CD4-positive, alpha-beta T cell treated with Interleukin-15 for 4 hours (primary cell): ENCODE measurements around the gene ITPA.

Experiments used
- DNase-seq: peaks from one replicate; pipeline ENCODE4 v3.0.0-alpha.2; 2020; ENCODE audit warnings: low spot score

ITPA gene

DNA sequence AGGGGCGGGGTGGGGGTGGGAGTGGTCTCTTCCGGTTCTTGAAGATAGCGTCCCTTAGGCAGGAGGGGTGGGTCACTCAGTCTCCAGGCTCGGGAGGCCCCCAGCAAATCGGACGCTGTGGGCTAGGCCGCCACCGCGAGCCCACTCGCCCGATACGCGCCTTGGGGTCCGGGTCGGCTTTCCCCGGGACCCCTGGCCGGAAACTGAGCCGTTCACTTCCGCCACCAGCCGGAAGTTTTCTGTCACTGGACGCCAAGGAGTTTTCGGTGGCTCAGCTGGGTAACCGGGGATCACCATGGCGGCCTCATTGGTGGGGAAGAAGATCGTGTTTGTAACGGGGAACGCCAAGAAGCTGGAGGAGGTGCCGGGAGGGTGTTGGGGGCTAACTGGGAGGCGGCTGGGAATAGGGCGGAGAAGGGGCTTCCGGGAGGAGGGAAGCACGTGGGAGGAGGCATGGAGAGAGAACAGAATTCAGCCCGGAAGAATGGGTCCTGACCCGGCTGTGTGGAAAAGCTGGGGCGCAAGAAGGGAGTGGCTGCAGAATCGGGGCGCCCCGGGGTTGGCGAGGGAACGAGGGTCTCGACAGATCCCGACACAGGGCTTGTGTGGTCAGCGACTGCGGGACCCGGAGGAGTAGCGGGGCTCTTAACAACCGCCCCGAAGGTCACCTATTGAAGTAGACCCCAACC is at the start of gene ITPA:
TSS of gene ITPA (plus strand) at position 242 of the 689 bp plus-strand sequence. CDS start at position 296, 54 bp downstream.
- DNase-seq, result peak; percentile 55

DNA sequence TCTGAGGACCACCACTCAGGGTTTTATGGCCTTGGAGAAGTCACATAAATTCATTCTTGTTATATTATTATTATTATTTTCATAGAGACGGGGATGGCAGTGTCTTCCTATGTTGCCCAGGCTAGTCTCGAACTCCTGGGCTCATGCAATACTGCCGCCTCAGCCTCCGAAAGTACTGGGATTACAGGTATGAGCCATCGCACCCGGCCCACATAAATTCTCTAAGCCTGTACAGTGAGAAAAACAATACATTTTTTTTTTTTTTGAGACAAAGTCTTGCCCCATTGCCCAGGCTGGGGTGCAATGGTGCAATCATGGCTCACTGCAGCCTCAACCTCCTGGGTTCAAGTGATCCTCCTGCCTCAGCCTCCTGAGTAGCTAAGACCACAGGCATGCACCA is 48.9 kb upstream of the ITPA start:
- no peak for DNase-seq

DNA sequence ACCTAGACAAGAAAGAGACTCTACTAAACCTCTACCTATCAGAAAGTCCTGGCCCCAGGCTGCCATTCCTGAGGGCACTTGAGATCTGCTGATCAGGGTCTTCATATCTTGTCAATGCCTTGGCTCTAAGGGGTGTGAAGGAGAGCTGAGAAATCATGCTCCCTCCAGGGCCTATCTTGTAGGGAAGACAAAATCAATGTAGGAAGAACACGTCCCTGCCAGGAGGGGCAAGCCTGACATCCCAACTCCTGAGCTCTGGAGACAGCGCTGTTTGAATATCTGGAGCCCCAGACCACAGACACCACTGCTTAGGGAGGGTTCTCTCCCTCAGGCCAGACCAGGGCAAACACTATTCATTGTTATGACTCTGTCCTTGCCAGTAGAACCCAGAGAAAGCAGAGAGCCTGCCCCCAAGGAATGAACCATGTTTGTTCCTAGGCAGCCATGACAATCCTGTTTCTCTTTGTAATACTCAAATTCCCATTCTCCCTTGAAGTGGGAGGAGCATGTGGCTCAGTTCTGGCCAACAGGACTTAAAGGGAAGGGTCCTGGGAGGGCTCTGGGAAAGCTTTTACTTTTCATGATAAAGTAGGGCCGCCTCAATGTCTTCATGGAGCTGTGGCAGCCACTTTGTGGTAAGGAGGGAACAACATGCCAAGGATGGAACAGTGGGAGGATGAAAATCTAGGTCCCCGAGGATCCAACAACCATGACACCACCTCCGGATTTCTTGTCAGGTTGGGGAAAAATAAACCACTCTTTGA is 47.8 kb upstream of the ITPA start:
- DNase-seq, result no peak

DNA sequence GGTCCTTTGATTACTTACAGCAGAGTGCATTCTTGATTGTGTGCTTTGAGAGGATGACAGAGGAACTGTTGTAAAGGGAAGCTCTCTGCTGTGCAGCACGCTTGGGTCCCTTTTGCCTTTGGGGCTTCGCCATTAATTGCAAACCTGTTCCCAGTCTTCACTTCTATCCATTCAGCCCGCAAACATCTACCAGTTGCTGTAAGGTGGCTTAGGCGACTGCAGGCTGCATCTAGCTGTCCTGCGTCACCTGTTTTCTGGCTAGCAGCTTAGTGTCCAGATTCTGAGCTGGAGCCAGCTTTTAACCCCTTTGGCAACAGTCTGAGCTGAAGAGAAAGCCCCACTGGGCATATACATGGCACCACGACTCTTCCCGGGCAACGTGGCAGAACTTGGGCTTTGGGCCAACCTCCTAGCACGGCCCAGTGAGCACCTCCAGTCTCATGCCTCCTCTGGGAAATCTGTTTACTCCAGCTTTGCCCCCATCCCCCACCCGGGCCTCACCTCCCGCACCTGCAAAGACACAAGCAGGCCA is 47.2 kb upstream of the ITPA start:
- DNase-seq, result no peak

DNA sequence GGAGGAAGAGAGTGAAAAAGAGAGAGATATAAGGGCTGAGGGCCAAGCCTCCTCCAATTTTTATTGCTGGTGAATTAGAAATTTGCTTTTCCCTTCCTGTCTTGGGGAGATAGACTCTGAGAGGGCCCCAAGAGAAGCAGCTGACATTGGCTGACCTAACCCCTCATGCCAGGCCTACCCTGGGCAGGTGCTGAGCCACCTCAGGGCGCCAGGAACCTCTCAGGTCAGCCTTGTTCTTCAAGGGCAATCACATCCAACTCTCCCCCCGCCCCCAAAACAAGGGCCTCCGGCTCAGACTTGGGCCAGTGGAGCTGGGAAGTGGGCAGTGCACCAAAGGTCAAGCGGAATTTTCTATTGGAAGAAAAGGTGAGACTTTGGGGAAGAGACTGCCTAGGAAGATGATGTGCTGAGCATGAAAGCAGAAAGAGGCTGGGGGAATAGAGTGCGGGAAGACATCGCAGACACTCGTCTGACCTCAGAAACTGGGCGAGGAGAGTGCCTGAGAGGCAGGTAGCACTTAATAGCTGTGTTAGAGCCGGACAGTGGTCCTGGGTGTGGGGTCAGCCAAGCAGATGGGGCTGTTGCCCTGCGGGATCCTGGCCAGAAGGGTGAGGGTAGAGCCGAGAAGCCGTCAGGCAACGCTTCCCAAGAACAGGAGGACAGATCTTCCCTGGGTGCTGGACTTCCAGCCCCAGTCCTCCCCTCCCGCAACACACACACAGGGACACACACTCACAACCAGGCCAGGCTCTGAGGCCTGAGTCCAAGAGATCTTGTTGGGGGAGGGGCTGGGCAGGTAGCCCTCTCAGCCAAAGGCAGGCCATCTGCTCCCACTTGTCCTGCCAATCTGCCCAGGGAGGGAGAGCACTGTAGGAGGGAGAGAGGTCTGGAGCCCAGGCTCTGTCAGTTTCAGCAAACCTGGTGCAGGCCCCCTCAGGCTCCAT is 45.9 kb upstream of the ITPA start:
- DNase-seq, result no peak

DNA sequence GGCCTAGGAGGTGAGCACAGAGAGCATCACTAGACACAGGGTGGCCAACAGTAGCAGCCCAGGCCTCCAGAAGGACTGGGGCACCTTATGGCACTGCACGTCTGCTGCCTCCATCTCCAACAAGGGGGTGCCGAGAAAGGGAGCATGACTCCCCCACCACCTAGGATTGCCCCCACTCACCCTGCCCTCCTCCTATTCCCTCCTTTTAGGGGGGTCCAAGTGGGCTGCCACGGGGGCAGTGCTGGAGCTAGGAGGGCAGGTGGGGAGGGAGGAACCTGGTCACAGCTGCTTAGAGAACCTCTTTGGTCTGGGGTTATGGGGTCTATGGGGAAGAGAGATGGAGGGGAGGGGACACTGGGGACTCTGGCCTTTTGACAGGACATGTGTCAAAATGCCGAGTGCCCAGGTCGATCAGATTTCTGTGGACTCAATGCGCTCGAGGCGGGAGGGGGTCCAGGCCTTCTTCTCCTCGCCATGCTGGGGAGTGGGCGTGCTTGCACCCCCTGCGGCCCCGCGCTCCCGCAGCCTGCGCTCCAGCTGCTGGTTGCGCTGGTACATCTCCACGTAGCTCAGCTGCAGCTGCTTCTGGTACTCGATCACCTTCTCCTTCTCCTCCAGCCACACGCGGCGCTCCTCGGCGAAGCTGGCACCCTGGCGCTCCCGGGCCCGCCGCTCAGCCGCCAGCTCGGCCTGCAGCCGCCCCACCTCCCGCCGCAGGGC is 45.1 kb upstream of the ITPA start:
- DNase-seq, result no peak

DNA sequence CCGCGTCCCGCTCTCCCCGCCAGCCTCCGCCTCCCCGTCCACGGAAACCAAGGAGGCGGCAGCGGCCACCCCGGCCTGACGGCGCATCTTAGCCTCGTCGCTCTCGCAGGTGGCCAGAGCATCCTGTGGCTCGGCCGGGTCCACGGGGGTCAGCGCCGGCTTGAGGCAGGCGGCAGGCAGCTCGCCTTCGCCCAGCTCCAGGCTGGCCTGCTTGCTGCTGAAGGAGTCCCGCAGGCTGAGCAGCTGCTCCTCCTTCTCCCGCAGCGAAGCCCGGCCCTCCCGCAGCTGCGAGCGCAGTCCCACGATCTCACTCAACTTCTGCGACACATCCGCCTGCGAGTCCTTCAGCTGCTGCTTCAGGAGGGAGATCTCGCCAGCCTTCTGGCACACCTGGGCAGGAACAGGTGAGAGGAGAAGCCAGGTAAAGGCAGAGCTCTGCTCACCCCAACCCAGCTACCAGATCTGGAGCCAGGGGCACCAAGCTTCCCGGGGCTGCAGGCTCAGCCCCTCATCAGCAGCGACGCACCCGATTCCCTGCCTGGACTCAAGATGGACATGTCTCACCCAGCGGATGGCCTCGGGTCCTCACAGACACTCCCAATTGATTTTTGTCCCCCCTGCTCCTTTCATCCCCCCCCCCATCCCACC is 44.4 kb upstream of the ITPA start:
- no peak for DNase-seq

DNA sequence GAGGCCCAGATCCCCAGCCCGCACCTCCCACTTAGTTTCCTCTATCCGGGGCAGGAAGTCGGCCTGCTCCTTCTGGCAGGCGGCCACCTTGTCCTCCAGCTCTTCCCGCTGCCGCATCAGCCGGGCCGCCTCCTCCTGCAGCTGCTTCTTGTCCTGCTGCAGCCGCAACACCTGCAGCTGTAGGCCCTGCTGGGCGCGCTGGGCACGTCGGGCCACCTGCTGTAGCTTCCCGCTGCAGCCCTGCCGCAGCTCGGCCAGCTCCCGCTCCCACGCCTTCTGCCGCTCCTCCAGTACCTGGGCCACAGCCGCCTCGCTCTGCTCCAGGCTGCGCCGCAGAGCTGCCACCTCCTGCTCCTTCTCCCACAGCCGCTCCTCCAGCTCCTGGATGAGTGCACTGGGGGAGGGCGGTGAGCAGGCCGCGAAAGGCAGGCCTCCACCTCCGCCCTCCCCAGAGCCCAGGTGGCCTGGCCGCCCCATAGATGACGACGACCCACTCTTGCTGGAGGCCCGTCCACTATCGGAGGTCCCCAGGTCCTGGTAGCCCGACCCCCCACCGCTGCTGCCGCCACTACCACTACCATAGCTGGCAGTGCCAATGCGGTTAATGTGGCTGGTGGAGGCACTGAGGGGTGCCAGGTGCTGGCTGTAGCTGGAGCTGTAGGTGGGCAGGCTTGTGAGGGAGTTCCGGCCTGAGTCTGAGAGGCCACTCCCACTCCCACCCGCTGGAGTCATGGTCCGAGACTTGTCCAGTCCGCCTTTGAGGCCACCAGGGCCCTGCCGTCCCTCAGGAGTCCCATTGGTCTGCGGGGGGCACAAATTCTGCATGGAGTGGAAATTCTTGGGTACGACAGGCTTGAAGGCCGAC is 43.6 kb upstream of the ITPA start:
- DNase-seq, result no peak

DNA sequence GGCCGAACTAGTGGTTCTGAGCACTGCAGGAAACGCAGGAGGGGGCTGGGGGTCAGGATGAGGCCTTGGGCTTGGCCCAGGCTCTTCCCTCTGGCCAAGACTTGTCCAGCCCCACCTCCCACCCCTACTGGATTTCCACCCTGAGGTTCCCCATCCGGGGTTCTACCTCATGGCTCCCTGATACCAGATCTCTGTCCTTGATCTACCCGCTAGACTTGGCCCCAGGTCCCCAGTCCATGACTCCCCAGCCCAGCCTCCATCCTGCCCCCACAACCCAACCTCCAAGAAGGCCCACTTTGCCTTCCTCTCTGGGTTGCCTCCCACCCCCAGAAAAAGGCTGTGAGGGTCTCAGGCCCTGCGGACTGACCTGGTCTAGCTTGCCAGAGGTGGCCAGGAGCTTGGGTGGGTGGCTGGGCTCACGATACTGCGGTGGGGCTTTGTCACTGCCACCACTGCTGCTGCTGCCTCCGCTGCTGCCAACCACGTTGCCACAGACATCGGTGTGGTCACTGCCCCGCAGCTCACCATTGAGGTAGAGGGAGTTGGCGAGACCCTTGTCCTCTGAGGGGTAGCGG is 42.9 kb upstream of the ITPA start:
- no peak for DNase-seq

DNA sequence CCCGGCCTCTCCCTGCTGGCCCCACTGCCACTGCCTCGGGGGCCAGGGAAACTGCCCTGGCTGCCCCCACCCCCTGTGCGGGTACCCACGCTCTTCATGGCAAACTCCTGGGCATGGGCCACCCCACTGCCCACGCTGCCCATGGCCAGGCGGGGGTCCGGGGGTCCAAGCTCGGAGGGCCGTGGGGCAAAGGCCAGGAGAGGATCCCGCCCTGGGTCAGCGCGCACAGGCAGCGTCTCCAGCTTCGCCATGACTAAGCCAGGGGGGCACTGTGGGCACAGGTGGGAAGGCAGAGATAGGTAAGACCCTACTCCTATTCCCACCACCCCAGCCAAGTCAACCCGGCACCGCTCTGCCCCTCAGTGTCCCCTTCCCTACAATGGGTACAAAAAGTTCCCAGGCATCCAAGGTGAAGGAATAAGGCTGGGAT is 42.4 kb upstream of the ITPA start:
- DNase-seq, result no peak

DNA sequence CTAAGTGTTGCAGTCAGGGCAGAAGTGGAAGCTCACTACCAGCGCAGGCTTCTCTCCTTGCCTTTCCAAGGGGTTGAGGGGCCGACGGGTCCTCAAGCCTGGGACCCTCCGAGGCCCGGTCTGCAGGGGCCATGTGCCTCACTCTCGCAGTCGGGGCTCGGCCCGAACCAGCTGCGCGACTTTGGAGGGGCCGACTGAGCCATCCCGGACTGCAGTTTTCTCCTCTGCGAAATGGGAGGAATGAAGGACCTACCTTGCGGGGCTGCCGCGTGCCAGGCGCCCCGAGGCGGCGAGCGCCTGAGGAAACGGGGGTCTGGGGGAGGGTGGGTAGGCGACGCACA is 41.6 kb upstream of the ITPA start:
- DNase-seq, result no peak

DNA sequence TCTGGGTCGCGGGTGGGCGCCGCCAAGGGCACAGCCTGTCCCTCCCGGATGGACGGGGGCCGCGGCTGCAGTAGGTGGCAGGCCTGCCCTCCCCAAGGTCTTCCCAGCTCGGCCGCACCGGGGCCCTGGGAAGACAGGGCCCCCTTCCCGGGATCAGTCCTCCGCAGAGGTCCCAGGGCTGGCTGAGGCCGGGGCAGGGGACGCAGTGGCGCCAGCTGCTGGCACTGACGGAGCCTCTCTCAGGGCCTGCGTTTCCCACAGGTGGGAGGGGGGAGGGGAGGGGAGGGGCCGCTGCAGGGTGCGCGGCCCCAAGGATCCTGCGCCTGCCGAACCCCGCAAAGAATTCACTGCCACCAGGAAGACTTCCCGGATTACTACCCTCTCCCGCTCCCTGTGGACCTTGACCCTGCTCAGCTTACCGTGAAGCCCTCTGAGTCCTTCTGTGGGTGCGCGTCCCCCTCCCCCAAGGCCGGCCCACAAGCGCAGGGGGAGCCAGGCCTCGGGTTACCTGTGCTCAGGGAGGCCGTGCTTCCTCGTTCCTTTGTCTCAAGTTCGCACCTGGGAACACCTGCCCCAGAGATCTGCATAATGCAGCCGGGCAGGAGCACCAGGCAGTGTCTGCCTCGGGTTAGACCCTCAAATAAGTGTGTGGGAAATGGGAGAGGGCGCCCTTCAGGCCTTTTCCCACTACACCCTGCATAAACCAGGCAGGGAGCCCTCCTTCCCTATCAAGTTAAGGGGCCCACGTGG is 41.0 kb upstream of the ITPA start:
- no peak for DNase-seq

DNA sequence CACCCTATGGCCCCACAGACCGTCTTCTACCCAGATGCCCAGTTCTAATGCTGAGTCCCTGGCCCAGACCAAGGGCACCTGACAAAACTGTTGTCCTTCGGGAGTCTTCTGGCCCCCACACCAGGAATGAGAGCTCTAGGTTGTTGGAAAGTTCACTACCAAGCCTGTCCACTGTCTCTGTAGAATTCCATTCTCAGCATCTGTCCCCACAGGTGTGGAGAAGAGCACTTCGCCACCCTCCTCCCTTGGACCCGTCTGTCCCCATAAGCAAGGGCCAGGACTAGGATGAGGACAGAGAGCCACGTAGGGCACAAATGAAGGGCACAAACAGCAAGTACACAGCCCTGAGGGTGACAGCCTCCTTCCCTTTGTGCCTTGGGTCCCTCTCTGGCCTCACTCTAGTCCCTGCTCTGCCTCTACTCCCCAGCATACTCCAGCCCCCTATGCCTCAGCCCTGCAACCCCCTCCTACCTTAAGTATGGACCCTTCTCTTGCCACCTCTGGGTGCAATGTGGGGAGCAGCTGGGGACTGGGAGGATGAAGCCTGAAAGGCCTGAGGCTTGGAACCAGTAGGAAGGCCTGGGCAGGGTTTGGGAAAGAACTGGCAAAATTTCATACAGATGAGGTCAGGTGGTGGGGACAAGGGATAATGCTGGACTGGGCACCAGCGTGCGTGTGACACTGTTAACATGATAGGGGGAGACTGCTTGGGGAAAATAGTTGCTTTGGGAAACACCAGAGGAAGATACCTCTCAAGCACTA is 40.3 kb upstream of the ITPA start:
- DNase-seq, result no peak

DNA sequence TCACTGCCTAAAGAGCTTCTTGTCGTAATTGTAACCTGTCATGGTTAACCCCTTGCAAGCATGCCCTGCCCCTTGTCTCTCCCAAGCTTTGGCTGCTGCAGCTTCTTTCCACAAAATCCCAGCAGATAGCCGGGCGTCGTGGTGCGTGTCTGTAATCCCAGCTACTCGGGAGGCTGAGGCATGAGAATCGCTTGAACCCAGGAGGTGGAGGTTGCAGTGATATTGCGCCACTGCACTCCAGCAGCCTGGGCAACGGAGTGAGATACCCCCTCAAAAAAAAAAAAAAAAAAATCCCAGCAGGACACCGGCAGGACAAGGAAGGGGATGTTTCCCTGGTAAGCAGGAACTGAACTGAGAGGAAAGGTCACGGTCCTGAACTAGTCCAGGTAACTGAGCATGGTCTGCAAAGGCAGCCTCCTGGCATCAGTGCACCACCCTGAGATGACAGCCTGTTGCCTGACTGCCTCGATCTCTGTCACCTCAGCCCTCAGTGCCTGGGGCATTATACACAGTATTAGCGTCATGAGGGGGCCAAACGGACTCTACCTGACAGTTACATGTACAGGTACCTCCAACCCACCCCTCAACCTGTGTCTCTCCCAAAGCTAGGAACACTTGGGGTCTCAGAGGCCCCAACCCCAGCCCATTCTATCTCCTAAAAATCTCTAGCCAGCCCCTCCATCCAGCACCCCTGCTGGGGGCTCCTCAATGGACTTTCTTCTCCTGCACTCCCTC is 37.7 kb upstream of the ITPA start:
- no peak for DNase-seq

DNA sequence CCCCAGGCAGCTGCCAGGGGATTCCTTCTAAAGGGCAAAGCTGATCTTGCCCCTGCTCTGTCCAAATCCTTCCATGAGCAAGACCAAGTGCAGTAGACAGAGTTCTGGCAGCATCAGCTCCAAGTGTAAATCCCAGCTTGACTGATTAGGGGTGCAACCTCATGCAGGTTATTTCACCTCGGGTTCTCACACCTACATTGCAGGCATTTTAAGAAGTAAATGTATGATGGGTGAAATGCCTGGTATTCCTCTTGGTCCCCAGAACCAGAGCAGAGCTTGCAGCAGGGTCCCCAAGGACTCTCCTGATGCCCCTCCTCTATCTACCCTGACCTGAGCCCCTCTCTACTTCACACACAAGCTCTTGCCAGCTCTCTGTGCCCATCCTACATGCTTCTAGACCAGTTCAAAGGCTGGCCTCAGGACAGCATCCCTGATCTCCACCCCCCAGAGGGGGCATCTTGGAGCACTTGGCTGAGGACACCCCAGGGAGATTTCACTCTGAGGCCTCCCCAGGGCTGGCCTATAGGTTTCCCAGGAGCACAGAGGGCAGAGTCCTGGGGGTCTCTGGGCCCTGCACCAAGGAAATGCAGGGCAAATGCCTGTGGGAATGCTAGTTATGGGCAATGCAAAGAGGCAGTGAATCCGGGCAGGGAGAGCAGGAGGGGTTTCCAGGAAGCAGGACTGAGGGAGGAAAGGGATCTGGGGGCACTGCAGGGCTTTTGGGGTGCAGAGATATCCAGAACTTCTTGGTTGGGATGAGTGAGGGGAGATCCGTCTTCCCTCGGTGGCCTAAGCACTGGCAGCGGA is 37.0 kb upstream of the ITPA start:
- DNase-seq, result no peak

DNA sequence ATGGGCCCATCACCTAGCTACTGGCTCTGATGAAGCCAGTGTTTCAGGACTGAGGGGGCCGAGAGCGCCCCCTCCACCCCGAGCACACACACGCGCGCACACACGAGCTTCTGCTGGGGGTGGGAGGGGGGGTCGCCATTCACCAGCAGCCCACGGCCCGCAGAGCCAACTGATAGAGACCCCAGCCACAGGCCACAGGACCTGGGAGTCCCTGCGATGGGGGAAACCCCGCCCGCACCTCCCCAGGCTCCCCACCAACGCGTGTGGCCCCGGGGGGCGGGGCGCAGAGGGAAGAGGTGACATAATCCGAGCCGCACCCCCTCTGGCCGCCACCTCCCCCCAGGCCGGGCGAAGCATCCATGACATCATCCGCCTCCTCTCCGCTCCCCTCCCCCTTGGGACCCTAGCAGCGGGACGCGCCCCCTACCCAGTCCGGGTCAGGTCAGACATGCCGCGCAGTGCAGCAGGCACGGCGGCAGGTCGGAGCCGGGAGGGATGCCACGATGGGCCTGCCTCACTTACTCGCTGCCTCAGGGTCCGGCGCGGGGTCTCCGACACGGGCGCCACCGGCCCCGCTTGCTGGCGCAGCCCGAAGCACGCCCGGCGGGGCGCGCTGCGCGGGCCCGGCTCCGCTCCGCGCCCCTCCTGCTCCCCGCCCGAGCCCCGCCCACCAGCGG is 36.2 kb upstream of the ITPA start, which contains the start of gene LZTS3:
TSS of gene LZTS3 (minus strand) at position 617 of the 677 bp plus-strand sequence. CDS start 6,386 bp downstream, outside the sequence.
- DNase-seq, result peak; percentile 84
